GM12891 (cell line): ENCODE results near the gene CKB.

ENCODE experiments used
- PAX5 ChIP-seq: IDR thresholded peaks from 2 replicates; pipeline ENCODE4 v1.6.1; 2011; ENCODE audit warnings: low read length, moderate library complexity, mild to moderate bottlenecking; ENCODE audit not compliant: insufficient read depth, severe bottlenecking
- POLR2A ChIP-seq: IDR thresholded peaks from 2 replicates; pipeline ENCODE4 v1.6.1; 2011; ENCODE audit warnings: low read depth, low read length, control low read depth
- POLR2AphosphoS5 ChIP-seq: IDR thresholded peaks from 2 replicates; pipeline ENCODE4 v1.6.1; 2011; ENCODE audit warnings: low read depth, low read length, control low read depth
- TAF1 ChIP-seq: IDR thresholded peaks from 2 replicates; pipeline ENCODE4 v1.6.1; 2011; ENCODE audit warnings: low read depth, low read length, control low read depth

DNA sequence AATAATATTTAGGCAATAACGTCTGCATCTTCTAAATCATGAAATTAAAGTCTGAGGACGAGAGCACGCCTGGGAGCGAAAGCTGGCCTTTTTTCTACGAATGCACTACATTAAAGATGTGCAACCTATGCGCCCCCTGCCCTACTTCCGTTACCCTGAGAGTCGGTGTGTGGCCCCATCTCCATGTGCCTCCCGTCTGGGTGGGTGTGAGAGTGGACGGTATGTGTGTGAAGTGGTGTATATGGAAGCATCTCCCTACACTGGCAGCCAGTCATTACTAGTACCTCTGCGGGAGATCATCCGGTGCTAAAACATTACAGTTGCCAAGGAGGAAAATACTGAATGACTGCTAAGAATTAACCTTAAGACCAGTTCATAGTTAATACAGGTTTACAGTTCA is 19.3 kb downstream of the CKB start:
- TF ChIP-seq POLR2A (no peak), TAF1 (no peak), POLR2AphosphoS5 (no peak), PAX5 (no peak)
